HUDEP-2 (cell line): ENCODE data around the gene ITPKA.

Experiments used
- DNase-seq, 76 experiments: peaks; one replicate each; lab custom pipeline; 2025; ENCODE audit not compliant: unreplicated experiment in 76 of 76; lab: John Stamatoyannopoulos, UW

ITPKA gene

DNA sequence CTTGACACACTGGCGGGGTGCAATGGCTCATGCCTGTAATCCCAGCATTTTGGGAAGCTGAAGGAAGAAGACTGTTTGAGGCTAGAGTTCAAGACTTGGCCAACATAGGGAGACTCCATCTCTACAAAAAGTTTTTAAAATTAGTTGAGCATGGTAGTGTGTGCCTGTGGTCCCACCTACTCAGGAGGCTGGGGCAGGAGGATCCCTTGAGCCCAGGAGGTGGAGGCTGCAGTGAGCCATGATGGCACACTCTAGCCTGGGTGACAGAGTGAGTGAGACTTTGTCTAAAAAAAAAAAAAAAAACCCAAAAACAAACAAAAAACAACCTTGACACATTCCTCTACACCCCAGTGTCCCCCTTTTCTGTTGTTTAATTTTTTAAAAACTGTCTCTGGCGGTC is 4.0 kb upstream of the ITPKA start:
- no peak for DNase-seq

DNA sequence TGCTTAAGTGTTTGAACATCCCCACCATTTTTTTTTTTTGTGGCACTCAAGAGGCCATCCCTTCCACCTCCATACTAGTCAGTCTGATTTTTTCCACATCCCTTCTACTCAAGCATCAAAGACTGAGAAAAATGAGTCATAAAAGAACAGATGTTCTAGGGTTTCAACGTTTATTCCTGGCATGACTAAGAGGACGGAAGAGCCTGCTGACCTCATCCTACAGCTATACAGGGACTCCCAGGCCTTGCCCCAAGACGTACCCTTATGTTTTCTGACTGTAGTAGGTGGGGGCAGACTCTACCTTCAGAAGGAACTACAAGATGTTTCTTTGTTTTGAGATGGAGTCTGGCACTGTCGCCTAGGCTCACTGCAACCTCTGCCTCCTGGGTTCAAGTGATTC is 3.3 kb upstream of the ITPKA start:
- DNase-seq = no peak

DNA sequence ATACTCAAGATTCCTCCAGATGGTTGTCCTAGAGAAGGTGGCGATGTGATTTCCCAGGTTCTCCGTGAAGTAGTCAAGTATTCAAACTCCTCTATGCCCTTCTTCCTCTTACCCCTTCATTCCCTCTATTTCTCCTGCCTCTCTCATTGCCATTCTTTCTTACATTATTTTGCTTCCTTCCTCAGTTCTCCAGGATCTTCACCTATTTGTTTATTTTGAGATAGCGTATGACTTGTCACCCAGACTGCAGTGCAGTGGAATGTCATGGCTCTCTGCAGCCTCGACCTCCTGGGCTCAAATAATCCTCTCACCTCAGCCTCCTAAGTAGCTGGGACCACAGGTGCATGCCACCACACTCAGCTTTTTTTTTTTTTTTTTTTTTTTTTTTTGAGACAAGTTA is 1.8 kb upstream of the ITPKA start:
- no peak for DNase-seq

DNA sequence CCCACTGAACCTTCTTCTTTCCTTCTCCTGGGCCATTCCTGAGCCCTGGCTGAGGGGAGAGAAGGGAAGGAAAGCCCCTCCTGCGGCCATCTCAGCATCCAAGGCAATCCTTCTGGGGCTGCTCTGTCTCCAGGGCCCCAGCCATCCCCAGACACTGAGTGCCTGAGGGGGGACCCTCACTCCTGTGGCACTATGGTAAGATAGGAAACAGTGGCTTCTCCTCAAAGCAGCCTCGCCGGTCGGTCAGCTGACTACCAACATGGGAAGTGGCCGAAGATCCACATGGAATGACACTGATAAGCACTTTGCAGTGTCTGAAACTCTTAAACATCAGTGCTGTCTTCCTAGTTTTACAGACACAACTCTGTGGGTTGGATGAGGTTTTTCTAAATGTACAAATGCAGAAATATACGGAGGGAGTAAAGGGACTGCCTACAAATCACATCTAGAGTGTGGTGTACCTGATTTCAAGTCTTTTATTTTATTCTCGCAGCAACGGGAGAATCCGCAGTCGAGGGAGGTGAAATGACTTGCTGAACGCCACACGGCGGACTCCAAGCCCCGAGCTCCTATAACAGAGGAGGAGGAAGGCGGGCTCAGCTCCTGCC is 973 bp upstream of the ITPKA start:
- no peak for DNase-seq

DNA sequence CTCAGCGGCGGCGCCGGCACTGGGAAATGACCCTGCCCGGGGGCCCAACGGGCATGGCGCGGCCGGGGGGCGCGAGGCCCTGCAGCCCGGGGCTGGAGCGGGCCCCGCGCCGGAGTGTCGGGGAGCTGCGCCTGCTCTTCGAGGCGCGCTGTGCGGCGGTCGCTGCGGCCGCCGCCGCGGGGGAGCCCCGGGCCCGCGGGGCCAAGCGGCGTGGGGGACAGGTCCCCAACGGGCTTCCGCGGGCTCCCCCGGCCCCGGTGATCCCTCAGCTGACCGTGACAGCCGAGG is 172 bp downstream of the ITPKA start:
- DNase-seq = no peak

DNA sequence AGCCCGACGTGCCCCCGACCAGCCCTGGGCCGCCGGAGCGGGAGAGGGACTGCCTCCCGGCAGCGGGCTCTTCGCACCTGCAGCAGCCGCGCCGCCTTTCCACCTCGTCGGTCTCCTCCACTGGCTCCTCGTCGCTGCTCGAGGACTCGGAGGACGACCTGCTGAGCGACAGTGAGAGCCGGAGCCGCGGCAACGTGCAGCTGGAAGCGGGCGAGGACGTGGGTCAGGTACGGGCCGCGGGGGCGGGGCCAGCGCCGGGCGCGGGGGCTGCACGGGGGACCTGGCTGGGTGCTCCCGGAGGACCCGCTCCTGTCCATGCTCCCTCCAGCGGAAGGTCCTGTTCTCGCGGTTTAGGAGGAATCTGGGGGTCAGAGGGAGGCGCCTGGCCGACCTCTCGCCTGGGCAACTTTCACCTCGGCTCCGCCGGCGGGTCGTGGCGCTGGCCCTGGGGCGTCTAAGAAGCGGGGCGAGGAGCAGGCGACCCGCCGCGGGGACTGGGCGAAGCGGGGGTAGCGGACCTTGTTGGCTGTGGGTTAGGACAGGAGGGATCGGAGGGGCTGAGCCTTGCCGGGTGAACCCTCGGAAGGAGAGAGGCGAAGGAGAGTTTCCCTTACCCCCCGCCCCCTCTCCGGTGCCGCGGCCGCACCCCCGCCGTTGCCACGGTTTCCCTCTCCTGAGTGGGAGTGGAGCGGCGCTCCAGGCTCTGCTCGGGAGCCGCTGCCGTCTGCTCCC is 682 bp downstream of the ITPKA start:
- no peak for DNase-seq

DNA sequence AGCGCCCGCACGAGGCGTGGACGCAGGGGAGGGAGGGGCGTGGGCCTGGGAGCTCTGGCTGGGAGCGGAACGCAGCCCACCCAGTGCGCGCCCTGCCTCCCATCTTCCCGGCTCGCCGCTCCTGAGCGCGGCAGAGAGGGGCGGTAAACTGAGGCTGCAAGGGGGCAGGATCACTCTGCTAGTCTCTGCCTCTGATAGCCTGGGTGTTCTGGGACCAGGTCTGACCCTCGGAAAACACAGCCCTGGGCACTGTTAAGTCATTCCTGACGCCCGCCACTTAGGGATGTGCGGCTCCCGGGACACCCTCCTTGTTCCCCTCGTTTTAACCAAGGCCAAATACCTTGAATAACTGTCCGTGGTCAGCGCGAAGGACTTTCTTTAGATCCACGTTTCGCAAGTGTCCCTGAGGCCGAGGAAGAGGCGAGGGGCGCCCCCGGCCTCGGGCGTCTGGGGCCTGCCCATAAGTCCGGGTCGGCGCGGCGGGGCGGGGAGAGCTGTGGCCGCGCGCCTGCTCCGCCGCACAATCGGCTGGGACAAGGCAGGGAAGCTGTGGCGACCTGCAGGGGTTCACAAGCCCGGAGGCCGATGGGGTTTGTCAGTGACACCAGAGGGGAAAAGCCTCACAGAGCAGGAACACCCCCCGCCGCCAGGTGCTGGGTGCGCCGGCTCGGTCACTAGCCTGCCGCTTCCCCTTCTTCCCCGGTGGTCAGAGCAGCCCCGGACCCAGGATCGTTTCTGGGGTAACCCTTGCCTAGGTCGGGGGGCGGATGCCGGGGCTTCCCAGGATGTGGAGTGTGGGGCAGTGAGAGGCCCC is 1.5 kb downstream of the ITPKA start:
- DNase-seq = no peak

DNA sequence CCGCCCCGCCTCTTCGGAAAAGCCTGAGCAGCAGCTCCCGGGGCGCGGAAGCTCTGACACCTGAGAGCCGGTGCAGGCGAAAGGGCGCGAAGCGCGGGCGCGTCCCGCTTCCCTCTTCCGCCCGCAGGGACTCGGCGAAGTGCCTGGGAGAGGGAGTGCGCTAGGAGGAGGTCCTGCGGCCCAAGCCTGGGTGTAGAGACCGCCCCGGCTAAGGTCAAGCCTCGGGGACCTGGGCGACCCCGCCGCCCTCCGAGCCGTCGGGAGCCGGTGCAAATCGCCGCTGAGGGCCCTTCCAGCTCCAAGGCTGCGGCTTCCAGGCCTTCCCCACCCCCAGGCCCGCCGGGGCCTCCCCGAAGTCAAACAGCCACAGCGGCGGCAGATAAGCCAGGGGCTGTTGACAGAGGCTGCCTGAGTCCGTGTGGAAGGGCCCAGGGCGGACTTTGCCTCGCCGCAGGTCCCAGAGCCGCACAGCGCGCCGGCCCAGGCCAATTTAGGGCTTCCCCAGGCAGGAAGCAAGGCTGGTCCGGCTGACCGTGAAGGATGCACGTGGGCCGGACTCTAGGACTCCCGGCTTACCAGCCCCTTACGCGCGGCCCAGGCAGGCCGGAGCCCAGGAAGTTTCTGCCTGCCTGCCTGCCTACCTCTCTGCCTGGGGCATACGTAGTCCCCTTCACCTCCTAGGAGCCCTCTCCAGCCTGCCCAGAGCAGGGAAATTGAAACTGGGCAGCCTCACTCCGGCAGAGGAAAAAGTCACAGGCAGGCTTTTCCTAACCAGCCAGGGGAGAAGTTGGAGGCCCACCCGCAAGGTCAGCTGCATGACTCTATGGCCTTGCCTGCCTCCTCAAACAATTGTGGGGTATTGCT is 2.3 kb downstream of the ITPKA start:
- peak in 1 of 76 experiments; percentile 12 for DNase-seq

DNA sequence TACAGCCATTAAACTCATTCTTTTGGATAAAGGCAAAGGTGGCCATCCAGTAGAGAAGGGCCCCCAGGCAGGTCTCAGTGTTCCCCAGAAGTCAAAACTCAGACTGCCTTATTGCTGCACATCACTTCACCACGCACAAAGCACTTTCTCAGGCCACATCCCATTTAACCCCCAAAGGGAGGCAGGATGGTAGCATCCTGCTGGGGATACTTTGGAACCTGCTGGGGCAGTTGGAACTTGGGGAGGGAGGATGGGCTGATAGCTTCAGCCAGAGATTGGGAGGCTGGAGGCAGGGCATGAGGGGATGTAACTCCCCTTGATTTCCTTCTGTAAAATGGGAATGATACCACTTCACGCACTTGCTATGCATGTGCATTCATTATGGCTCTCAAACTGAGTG is 5.0 kb downstream of the ITPKA start:
- DNase-seq = no peak

DNA sequence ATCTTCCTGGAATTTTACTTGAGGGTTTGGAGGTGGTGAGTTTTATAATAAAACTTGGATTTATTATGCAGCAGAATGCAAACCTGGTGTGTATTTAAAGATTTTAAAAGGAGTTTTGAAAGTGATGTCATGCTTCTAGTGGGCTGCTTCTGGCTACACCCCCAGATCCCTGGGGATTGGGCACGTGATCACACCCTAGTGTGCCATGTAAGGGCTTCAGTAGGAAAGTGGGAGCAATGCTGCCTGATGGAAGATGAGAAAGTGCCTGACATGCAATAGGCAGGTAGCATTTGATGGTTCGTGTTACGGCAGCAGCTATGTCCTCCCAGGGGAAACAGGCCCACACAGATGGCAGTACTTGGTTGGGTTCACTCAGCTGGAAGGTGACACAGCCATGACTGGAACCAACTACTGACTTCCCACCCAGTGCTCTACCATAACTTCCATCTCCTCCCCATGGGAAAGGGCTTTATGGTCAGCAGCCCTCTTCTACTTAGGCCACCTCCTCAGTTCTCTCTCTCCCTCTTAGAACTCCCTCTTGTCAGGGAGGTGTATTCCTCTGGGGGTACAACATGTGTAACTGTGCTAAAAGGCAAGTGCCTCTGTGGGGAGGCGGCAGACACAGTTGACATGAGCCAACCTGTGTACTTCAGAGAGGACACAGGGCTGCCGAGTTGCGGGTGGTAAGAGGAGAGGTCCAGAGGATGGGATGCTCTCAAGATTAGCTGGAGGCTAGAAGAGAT is 5.6 kb downstream of the ITPKA start:
- DNase-seq = no peak

DNA sequence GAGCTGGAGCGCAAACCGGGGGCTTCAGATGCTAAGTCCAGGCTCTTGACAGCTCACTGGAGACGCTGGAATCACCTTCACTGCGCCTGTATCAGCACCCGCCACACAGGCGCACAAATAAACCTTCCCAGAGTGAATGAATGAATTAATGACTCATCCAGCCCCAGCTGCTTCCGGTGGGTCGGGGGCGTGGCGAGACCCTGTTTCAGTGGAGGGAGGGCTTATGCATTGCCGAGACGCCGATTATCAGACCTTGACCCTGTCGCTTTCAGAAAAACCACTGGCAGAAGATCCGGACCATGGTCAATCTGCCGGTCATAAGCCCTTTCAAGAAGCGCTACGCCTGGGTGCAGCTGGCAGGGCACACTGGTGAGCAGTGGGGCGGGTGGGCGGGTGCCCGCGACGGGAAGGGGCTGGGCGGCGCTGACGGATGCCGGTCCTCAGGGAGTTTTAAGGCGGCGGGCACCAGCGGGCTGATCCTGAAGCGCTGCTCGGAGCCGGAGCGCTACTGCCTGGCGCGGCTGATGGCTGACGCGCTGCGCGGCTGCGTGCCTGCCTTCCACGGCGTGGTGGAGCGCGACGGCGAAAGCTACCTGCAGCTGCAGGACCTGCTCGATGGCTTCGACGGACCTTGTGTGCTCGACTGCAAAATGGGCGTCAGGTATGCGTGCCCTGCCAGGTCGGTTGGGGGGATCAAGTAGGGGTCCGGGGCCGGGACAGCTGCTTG is 7.7 kb downstream of the ITPKA start:
- DNase-seq = no peak

DNA sequence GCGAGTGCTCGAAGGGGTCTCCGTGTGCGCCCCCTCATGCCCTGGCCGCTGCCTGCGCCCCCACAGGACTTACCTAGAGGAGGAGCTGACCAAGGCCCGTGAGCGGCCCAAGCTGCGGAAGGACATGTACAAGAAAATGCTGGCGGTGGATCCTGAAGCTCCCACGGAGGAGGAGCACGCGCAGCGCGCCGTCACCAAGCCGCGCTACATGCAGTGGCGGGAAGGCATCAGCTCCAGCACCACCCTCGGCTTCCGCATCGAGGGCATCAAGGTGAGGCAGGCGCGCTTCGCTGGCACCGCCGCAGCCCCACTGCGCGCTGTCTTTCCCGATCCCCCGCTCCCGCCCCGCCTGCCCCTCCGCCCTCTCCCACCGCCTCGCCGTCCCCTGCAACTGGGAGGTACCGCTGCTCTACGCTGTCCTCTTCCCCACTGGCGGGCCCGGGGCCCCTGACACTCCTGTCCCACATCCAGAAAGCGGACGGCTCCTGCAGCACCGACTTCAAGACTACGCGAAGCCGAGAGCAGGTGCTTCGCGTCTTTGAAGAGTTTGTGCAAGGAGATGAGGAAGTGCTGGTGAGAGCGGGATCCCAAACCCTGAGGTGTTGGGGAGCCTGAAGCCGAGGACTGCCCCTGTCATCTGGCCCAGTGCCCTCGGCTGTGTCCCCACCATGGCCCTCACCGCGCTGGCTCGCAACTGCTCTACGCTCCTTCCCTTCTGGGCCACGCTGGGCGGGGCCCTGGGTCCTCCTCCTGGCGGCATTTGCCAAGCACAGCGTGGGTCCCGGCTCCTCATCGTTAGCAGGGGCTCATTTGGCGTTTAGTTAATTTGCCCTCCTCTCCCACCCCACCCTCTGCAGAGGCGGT is 8.5 kb downstream of the ITPKA start:
- DNase-seq = no peak

DNA sequence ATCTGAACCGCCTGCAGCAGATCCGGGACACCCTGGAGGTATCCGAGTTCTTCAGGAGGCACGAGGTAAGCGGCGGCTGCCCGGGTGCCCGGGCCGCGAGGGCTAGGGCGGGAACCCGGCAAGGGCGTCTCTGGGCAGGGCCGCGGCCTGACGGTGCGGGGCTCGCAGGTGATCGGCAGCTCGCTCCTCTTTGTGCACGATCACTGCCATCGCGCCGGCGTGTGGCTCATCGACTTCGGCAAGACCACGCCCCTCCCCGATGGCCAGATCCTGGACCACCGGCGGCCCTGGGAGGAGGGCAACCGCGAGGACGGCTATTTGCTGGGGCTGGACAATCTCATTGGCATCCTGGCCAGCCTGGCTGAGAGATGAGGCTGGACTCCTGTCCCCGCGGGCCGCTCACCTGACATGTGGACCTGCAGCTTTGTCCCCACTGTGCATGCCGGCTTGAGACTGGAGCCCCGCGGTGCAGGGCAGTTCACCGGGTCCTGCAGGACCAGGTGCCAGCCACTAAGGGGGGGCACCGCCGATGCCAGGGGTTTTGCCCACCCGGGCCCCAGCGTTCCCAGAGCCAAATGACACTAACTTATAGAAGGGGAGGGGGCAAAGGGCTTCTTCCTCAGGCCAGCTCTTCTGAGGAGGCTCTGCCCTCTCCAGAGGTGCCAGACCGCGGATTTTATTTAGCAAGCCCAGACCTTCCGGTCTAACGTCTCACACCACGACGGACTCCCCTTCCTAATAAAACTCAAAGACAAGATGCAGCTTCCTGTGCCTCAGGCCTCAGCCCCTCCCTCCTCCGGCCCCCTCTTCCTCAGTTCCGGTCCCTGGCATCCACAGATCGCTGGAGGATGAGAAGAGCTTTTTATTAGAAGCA is 9.4 kb downstream of the ITPKA start:
- DNase-seq = no peak

DNA sequence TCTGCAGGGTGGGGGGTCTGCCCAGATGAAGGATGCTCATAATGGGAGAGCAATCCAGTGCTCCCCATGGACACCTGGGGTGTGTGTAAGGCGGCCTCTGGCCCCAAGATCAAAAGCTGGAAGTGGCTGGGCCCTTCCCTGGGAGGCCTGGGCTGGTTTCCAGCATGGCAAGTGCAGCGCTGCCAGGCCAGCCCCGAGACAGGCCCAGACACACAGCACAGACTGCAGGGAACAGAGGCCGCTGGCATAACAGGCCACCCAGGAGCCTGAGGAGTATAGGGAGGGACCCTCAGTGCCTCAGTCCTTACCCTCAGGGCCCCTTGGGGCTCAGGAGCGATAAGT is 10.0 kb downstream of the ITPKA start:
- no peak for DNase-seq

DNA sequence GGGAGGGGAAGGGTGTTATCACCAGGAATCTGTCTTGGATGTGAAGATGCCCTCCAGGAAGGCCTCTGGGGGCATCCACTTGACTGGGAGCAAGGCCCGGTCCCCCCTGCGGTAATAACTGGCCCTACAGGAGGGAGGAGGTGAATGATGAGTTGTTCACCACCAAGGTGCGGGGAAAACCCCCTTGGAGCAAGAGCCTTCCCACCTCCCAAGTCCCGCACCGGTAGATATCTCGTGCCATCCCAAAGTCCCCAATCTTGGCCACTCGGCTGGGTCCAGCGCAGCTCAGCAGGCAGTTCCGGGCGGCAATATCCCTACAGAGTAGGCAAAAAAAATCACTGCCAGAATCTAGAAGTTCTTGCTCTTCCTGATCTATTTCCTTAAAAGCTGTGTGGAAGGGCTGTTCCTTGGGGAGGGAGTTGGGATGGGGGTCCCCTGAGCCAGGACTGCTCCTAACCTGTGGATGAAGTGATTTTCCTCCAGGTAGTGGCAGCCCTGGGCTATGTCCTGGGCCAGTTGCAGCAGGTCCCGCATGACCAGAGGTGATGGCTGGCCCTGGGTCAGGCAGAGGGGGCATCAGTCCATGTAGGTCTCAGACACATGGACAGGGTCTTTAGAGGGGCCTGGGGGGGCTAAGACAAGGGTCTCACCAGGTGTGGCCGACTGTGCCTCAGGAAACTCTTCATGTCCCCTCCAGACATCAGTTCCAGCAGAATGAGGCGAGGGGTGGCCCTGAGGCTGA is 11.2 kb downstream of the ITPKA start:
- DNase-seq = no peak

DNA sequence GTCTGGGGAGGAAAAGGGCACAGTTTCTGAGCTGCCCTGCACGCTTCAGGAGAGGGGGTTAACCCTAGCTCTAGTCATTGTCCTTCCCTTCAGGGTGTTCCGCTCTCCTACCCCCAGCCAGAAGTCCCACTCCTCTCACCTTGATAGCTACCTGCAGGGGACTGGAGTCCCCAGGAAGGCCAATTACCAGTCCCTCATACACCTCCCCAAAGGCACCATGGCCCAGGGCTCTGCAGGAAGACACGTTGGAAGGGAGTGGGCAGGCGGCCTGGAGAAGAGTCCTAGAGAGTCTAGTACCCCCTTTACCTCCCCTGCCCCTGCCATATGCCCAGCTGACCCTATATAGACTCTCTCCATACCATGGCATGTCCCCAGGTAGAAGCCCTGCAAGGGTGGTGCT is 12.1 kb downstream of the ITPKA start:
- no peak for DNase-seq

DNA sequence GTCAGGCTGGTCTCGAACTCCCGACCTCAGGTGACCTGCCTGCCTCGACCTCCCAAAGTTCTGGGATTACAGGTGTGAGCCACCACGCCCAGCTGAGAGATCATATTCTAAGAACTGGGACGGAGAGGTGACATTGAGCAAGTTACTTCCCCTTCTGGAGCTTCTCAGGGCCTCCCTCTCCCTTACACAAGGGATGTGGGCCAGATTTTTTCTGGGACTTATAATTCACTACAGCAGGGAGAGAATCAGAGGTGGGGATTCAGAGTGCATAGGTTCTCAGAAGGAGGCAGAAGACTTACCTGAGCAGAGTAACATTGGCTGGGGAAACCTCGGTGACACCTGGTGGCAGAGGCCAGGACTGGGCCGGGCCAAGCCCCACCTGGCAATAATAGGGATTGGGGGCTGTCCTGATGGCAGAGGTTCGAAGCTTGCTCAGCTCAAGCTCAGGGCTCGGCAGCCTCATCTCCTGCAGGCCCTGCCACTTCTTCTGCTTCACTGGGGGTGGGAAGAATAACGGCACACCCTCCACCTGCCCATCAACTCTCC is 13.2 kb downstream of the ITPKA start:
- DNase-seq = no peak
